Smooth muscle cell of the pulmonary artery (primary cell): ENCODE data around the gene SH3RF3. TPM values are rescaled to one million over a fixed set of nuclear protein-coding genes. Genes with fewer than 3 reads are reported as not detected.

ENCODE experiments used
- total RNA-seq: library from RNA; depleted of rRNA; stranded (reverse); fragments of >200 nt; gene quantifications from 2 replicates; pipeline ENCODE4 v1.2.3, GENCODE V29; 2014

SH3RF3 gene
- 7.8 and 10.8 TPM in 2 replicates for total RNA-seq

GRCh38 chr2:109128616-109129355 lies at the start of gene SH3RF3:
Gene SH3RF3 (plus strand): TSS chr2:109129205.

Other genes starting within 250 kb of the SH3RF3 start
- gene EDAR, start 140.0 kb upstream of the SH3RF3 start, total RNA-seq = under 0.01 TPM in 1 of 2 replicates, not detected in the other